ENCODE results near the gene CAMKMT.

GRCh38 chr2:44785433-44785832, 423.7 kb downstream of the CAMKMT start:
- TF ChIP-seq POLR2B (IDR thresholded peaks at IDR 0.05; ENCODE audit: low read depth, partially characterized antibody), result no peak
- TF ChIP-seq, protein P1, sequence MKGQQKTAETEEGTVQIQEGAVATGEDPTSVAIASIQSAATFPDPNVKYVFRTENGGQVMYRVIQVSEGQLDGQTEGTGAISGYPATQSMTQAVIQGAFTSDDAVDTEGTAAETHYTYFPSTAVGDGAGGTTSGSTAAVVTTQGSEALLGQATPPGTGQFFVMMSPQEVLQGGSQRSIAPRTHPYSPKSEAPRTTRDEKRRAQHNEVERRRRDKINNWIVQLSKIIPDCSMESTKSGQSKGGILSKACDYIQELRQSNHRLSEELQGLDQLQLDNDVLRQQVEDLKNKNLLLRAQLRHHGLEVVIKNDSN (CRISPR knock-in tag; IDR thresholded peaks at IDR 0.05), result no peak
- TF ChIP-seq NR2F6 (CRISPR knock-in tag; IDR thresholded peaks at IDR 0.05), result no peak
- no peak for TF ChIP-seq POLR2AphosphoS5 (IDR thresholded peaks at IDR 0.05; ENCODE audit: control insufficient read depth, insufficient read depth, low read depth, low read length)
- TF ChIP-seq ESRRA (IDR thresholded peaks at IDR 0.05; ENCODE audit: borderline replicate concordance, low read depth), result no peak
- TF ChIP-seq BRCA1 (IDR thresholded peaks at IDR 0.05), result no peak
- TF ChIP-seq BRCA1 (CRISPR knock-in tag; IDR thresholded peaks at IDR 0.05), result no peak
- no peak for TF ChIP-seq FOXP1 (CRISPR knock-in tag; IDR thresholded peaks at IDR 0.05)
- TF ChIP-seq RNF2 (IDR thresholded peaks at IDR 0.05), result no peak
- no peak for TF ChIP-seq STAG1 (CRISPR knock-in tag; IDR thresholded peaks at IDR 0.05; ENCODE audit: borderline replicate concordance)
- no peak for TF ChIP-seq ZNF24 (IDR thresholded peaks at IDR 0.05)
- TF ChIP-seq EP300 (IDR thresholded peaks at IDR 0.05; ENCODE audit: low read length), result no peak
- no peak for TF ChIP-seq EZH2 (IDR thresholded peaks at IDR 0.05; ENCODE audit: borderline replicate concordance, low read depth, low read length)
- no peak for TF ChIP-seq ZNF583 (CRISPR knock-in tag; IDR thresholded peaks at IDR 0.05)
- TF ChIP-seq, protein P2, sequence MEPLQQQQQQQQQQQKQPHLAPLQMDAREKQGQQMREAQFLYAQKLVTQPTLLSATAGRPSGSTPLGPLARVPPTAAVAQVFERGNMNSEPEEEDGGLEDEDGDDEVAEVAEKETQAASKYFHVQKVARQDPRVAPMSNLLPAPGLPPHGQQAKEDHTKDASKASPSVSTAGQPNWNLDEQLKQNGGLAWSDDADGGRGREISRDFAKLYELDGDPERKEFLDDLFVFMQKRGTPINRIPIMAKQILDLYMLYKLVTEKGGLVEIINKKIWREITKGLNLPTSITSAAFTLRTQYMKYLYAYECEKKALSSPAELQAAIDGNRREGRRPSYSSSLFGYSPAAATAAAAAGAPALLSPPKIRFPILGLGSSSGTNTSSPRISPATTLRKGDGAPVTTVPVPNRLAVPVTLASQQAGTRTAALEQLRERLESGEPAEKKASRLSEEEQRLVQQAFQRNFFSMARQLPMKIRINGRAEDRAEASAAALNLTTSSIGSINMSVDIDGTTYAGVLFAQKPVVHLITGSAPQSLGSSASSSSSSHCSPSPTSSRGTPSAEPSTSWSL (CRISPR knock-in tag; IDR thresholded peaks at IDR 0.05; ENCODE audit: borderline replicate concordance), result no peak
